Endothelial cell (in vitro differentiated cells): Measurements from ENCODE around the gene MGAT4A. TPM values are rescaled to one million over a fixed set of nuclear protein-coding genes. Genes with fewer than 3 reads are reported as not detected.

Experiments
- DNase-seq: peaks from one replicate; pipeline ENCODE4 v3.0.0; 2021; ENCODE audit warnings: low spot score
- H3K27ac Mint-ChIP-seq: one replicate; pipeline ENCODE4 v1.8.0; 2021; ENCODE audit warnings: mixed read lengths, inconsistent platforms; ENCODE audit not compliant: unreplicated experiment
- H3K27me3 Mint-ChIP-seq: one replicate; pipeline ENCODE4 v1.8.0; 2021; ENCODE audit warnings: mild to moderate bottlenecking, moderate library complexity, mixed read lengths, inconsistent platforms; ENCODE audit not compliant: unreplicated experiment
- H3K36me3 Mint-ChIP-seq: one replicate; pipeline ENCODE4 v1.8.0; 2021; ENCODE audit warnings: mild to moderate bottlenecking, low read depth, mixed read lengths, inconsistent platforms; ENCODE audit not compliant: unreplicated experiment
- H3K4me1 Mint-ChIP-seq: one replicate; pipeline ENCODE4 v1.8.0; 2021; ENCODE audit warnings: mild to moderate bottlenecking, mixed read lengths, inconsistent platforms; ENCODE audit not compliant: unreplicated experiment
- H3K4me3 Mint-ChIP-seq: one replicate; pipeline ENCODE4 v1.8.0; 2021; ENCODE audit warnings: mild to moderate bottlenecking, mixed read lengths, inconsistent platforms; ENCODE audit not compliant: unreplicated experiment
- H3K9me3 Mint-ChIP-seq: one replicate; pipeline ENCODE4 v1.8.0; 2021; ENCODE audit warnings: mixed read lengths, inconsistent platforms; ENCODE audit not compliant: unreplicated experiment
- long read RNA-seq: library from polyadenylated mRNA; unstranded; transcript quantifications from one replicate; pipeline ENCODE4 v2.0.0, GENCODE V29; 2020; ENCODE audit not compliant: unreplicated experiment
- total RNA-seq: library from RNA; stranded (reverse); fragmentation: NEBNext Ultra II Directional; extraction: Animal tissue kit (Norgen Biotek cat#: 25700); gene quantifications from one replicate; pipeline ENCODE4 v1.2.1, GENCODE V29; 2021; ENCODE audit not compliant: unreplicated experiment
- TF ChIP-seq, protein P1 (sequence below): fragments of 200-600 bp; sonication (generic); IDR thresholded peaks from one replicate; pipeline ENCODE4 v1.5.0; 2021; ENCODE audit warnings: antibody characterized with exemption; ENCODE audit not compliant: unreplicated experiment

The MGAT4A gene
- total RNA-seq: 7.3 TPM
- long read RNA-seq, partial matches to known transcripts: 1 of 1 reads
- long read RNA-seq, other reads (novel, unspliced or antisense): 0 of 1 reads

DNA sequence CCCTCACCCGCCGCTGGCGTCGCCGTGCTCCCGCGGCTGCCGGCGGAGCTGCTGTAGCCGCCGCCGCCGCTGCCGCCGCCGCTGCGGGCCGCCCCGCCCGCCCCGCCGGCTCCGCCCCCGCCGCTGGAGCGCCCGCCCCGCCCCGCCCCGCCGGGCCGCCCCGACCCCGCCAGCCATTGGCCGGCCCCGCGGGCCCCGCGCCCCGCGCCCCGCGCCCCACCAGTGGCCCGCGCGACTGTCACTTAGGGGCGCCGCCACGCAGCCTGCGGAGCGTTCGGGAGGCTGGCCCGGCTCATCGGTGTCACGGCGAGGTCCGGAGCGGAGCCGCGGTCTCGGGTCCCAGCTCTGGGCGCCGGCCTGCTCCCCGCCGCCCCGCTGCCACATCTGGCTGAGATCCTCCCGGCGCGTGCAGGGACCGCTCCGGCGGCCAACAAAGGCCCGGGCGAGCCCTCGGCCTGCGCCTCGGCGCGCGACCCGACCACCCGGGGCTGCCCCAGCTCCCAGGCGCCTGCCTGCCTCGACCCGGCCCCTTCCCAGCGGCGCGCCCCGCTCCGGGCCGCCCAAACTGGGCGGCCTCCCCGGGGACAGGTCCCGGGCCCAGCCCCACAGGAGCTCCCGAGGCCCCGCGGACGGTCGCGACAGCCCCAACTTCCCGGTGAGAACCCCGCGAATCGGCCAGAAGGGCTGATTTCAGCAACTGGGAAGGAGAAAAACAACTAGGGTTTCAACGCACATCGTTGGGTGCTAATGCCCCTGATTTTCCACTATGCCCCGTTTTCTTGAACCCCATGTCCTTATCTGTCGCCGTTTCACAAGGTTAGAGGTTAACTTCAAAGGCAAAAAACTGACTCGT, at the start of gene MGAT4A:
MGAT4A (minus strand) TSS at position 92 of the 853 bp plus-strand sequence. CDS start 4,800 bp downstream, outside the sequence.
- no peak within 1 kb of the TSS for H3K27ac Mint-ChIP-seq
- H3K36me3 Mint-ChIP-seq: peaks cover 7% of the 10 kb centered on the region
- DNase-seq: peak; percentile 59
- peaks cover 10% of the 10 kb centered on the region for H3K4me1 Mint-ChIP-seq
- peak within 1 kb of the TSS; percentile 91 for H3K4me3 Mint-ChIP-seq
- no peaks in the 10 kb centered on the region for H3K9me3 Mint-ChIP-seq
- peaks cover 3% of the 10 kb centered on the region for H3K27me3 Mint-ChIP-seq
- TF ChIP-seq, protein P1, sequence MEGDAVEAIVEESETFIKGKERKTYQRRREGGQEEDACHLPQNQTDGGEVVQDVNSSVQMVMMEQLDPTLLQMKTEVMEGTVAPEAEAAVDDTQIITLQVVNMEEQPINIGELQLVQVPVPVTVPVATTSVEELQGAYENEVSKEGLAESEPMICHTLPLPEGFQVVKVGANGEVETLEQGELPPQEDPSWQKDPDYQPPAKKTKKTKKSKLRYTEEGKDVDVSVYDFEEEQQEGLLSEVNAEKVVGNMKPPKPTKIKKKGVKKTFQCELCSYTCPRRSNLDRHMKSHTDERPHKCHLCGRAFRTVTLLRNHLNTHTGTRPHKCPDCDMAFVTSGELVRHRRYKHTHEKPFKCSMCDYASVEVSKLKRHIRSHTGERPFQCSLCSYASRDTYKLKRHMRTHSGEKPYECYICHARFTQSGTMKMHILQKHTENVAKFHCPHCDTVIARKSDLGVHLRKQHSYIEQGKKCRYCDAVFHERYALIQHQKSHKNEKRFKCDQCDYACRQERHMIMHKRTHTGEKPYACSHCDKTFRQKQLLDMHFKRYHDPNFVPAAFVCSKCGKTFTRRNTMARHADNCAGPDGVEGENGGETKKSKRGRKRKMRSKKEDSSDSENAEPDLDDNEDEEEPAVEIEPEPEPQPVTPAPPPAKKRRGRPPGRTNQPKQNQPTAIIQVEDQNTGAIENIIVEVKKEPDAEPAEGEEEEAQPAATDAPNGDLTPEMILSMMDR: no peak

DNA sequence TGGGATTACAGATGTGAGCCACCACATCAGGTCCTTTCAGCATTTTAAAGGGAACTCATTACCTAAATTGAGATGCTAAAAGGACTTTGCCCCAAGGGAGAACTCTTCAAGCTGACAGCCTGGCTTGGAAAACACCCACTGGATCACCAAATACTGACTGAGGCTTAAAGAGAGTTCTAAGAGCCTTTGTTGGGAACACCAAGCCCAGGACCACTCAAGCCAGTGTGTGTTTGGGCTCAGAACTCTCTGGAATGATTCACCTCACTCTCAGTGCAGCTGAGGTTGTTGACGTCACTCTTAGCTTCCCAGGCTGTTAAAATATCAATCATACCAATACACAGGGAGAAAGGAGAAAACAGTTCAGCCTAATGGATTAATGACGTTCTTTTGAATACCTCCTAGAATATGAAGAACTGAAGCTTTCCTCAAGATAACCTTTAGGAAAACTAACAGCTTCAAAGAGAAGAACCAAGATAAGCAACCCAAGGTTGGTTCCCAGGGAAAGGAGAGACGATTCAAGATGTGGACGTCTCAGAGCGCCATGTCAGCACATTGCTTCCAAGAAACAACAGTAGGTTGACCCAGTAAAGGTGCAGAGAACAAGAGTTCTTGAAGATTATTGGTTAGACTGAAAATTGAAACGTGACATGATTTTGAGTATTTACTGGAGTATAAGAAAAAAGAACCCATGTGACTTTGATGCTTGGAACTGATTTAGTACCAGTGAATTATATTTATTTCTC, 48.0 kb upstream of the MGAT4A start:
- no peaks in the 10 kb centered on the region for H3K4me1 Mint-ChIP-seq
- TF ChIP-seq, protein P1: no peak
- no peak overlapping the region for H3K27ac Mint-ChIP-seq

DNA sequence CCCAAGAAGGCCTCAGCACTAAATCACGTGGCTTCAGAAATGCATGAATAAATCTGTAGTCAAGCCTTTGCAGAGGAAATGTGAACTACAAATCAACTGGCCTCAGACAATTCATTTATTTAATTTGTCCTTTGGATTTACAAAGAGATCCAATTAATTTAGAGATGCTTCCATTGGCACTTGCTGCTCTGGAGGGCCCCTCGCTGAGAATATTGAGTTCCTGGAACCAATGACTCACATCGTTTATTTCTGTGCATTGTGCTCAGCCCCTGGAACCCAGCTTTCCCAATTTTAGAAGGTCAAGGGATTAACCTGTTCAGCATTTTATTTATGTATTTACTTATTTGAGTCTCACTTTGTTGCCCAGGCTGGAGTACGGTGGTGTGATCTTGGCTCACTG, 47.2 kb upstream of the MGAT4A start:
- Mint-ChIP-seq H3K9me3 (no peaks in the 10 kb centered on the region), H3K36me3 (peaks cover 6% of the 10 kb centered on the region), H3K27ac (no peak overlapping the region), H3K4me1 (no peaks in the 10 kb centered on the region), H3K27me3 (peaks cover 1% of the 10 kb centered on the region), H3K4me3 (no peak overlapping the region)
- TF ChIP-seq, protein P1: no peak
- no peak for DNase-seq

More for the DNA sequence above, 48.0 kb upstream of the MGAT4A start:
- DNase-seq: no peak
- peaks cover 6% of the 10 kb centered on the region for H3K36me3 Mint-ChIP-seq
- H3K9me3 Mint-ChIP-seq: no peaks in the 10 kb centered on the region
- H3K4me3 Mint-ChIP-seq: no peak overlapping the region
- H3K27me3 Mint-ChIP-seq: peaks cover 1% of the 10 kb centered on the region

DNA sequence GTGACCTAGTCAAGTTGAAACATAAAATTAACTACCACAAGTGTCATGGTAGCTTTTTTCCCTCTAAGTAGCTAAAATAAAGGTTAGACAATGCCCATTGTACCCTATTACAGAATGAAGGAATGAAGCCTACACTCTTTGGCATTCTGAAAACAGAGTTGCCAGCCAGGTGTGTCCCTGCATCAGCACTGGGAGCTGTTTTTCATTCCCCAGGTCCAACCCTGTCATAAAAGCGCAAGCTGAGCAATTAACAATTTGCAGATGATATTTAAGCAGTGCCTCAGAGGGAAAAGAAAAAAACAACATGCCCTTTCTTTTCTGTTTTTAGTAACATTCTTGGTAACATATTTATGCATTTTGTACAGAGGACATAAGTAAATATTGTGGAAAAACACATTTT, 46.8 kb upstream of the MGAT4A start:
- H3K4me1 Mint-ChIP-seq: no peaks in the 10 kb centered on the region

More for the DNA sequence above, 46.8 kb upstream of the MGAT4A start:
- no peak for DNase-seq
- H3K27me3 Mint-ChIP-seq: peaks cover 1% of the 10 kb centered on the region
- H3K36me3 Mint-ChIP-seq: peaks cover 6% of the 10 kb centered on the region
- no peak overlapping the region for H3K27ac Mint-ChIP-seq
- no peak overlapping the region for H3K4me3 Mint-ChIP-seq
- no peaks in the 10 kb centered on the region for H3K9me3 Mint-ChIP-seq
- TF ChIP-seq, protein P1: no peak
